ENCODE data around the gene TTC7B.

Gene TTC7B

GRCh38 chr14:90575336-90575735 is 240.9 kb downstream of the TTC7B start:
- TF ChIP-seq CTCF (conservative IDR thresholded peaks at IDR 0.05; ENCODE audit: low read depth) = no peak
- DNase-seq (ENCODE audit: low spot score) = no peak
- ChIA-PET POLR2A (ENCODE audit: low non-redundant PET) (no interaction called here), CTCF (no interaction called here)
- no peak overlapping the region for H3K27ac ChIP-seq

GRCh38 chr14:90574188-90575131 is 241.8 kb downstream of the TTC7B start:
- CTCF ChIA-PET = interaction anchor here (0.6 to 0.7 kb wide), 2 partner anchors 42 to 421 kb away, joined by 3 to 4 read pairs; no protein-coding TSS in a partner anchor
- H3K27ac ChIP-seq = no peak overlapping the region
- POLR2A ChIA-PET (ENCODE audit: low non-redundant PET) = no interaction called here
- no peak for TF ChIP-seq CTCF (conservative IDR thresholded peaks at IDR 0.05; ENCODE audit: low read depth)
- DNase-seq (ENCODE audit: low spot score) = no peak

- no peak for TF ChIP-seq CTCF (conservative IDR thresholded peaks at IDR 0.05; ENCODE audit: low read depth)
- ChIA-PET POLR2A (ENCODE audit: low non-redundant PET) (no interaction called here), CTCF (interaction anchor here (1.1 kb wide), 1 partner anchor 19 kb away, joined by 3 read pairs; no protein-coding TSS in a partner anchor)
- H3K27ac ChIP-seq = no peak overlapping the region
- DNase-seq (ENCODE audit: low spot score) = no peak
Observed at GRCh38 chr14:90573385-90574105, 242.7 kb downstream of the TTC7B start.

- H3K27ac ChIP-seq = no peak overlapping the region
- ChIA-PET CTCF (interaction anchor here (1.0 to 1.1 kb wide), 2 partner anchors 18 to 53 kb away, joined by 3 to 4 read pairs; no protein-coding TSS in a partner anchor), POLR2A (ENCODE audit: low non-redundant PET) (no interaction called here)
- no peak for DNase-seq (ENCODE audit: low spot score)
- no peak for TF ChIP-seq CTCF (conservative IDR thresholded peaks at IDR 0.05; ENCODE audit: low read depth)
Observed at GRCh38 chr14:90572441-90573150, 243.6 kb downstream of the TTC7B start.

- CTCF ChIA-PET = no interaction called here
- POLR2A ChIA-PET (ENCODE audit: low non-redundant PET) = no interaction called here
- no peak for DNase-seq (ENCODE audit: low spot score)
- H3K27ac ChIP-seq = no peak overlapping the region
- no peak for TF ChIP-seq CTCF (conservative IDR thresholded peaks at IDR 0.05; ENCODE audit: low read depth)
Observed at GRCh38 chr14:90571149-90571947, 244.9 kb downstream of the TTC7B start.

Measured in RWPE1 (cell line).